HEK293 (cell line): ENCODE results near the gene BLVRB.

ENCODE experiments used
- BCL11A ChIP-seq: fragments of 450-650 bp; formaldehyde crosslinking; IDR thresholded peaks from 2 replicates; pipeline ENCODE4 v1.5.1; 2016; ENCODE audit warnings: low read depth, missing biosample characterization, missing genetic modification characterization
- GLI4 ChIP-seq: fragments of 450-650 bp; formaldehyde crosslinking; IDR thresholded peaks from 2 replicates; pipeline ENCODE4 v1.5.1; 2016; ENCODE audit warnings: missing biosample characterization, missing genetic modification characterization
- KLF17 ChIP-seq: fragments of 450-650 bp; formaldehyde crosslinking; IDR thresholded peaks from 2 replicates; pipeline ENCODE4 v1.5.1; 2016; ENCODE audit warnings: missing biosample characterization, missing genetic modification characterization
- KLF8 ChIP-seq: fragments of 450-650 bp; formaldehyde crosslinking; IDR thresholded peaks from 2 replicates; pipeline ENCODE4 v1.5.1; 2016; ENCODE audit warnings: missing biosample characterization, missing genetic modification characterization
- OSR2 ChIP-seq: fragments of 450-650 bp; formaldehyde crosslinking; IDR thresholded peaks from 2 replicates; pipeline ENCODE4 v1.5.1; 2016; ENCODE audit warnings: missing biosample characterization, missing genetic modification characterization
- SCRT1 ChIP-seq: fragments of 450-650 bp; formaldehyde crosslinking; IDR thresholded peaks from 2 replicates; pipeline ENCODE4 v1.5.1; 2016; ENCODE audit warnings: missing biosample characterization, missing genetic modification characterization, borderline replicate concordance
- SP7 ChIP-seq: fragments of 450-650 bp; formaldehyde crosslinking; IDR thresholded peaks from 2 replicates; pipeline ENCODE4 v1.5.1; 2016; ENCODE audit warnings: missing biosample characterization, missing genetic modification characterization
- TCF7L2 ChIP-seq: IDR thresholded peaks from 2 replicates; pipeline ENCODE4 v1.6.1; 2011; ENCODE audit warnings: low read depth, mild to moderate bottlenecking, inconsistent platforms, low read length, moderate library complexity, borderline replicate concordance
- ZBTB1 ChIP-seq: fragments of 450-650 bp; formaldehyde crosslinking; IDR thresholded peaks from 2 replicates; pipeline ENCODE4 v1.5.1; 2016; ENCODE audit warnings: missing biosample characterization, missing genetic modification characterization
- ZBTB17 ChIP-seq: fragments of 450-650 bp; formaldehyde crosslinking; IDR thresholded peaks from 2 replicates; pipeline ENCODE4 v1.5.1; 2016; ENCODE audit warnings: missing biosample characterization, missing genetic modification characterization
- ZBTB6 ChIP-seq: fragments of 450-650 bp; formaldehyde crosslinking; IDR thresholded peaks from 2 replicates; pipeline ENCODE4 v1.5.1; 2017; ENCODE audit warnings: missing biosample characterization, missing genetic modification characterization
- ZFP37 ChIP-seq: fragments of 450-650 bp; formaldehyde crosslinking; IDR thresholded peaks from 2 replicates; pipeline ENCODE4 v1.5.1; 2016; ENCODE audit warnings: missing biosample characterization, missing genetic modification characterization
- ZNF174 ChIP-seq: fragments of 450-650 bp; formaldehyde crosslinking; IDR thresholded peaks from 2 replicates; pipeline ENCODE4 v1.5.0; 2017; ENCODE audit warnings: missing biosample characterization, mild to moderate bottlenecking, missing genetic modification characterization
- ZNF184 ChIP-seq: fragments of 450-650 bp; IDR thresholded peaks from 2 replicates; pipeline ENCODE4 v1.5.1; 2018; ENCODE audit warnings: missing biosample characterization, mild to moderate bottlenecking, missing genetic modification characterization
- ZNF214 ChIP-seq: fragments of 450-650 bp; formaldehyde crosslinking; IDR thresholded peaks from 2 replicates; pipeline ENCODE4 v1.5.1; 2017; ENCODE audit warnings: missing biosample characterization, mild to moderate bottlenecking, missing genetic modification characterization, borderline replicate concordance
- ZNF23 ChIP-seq: fragments of 450-650 bp; formaldehyde crosslinking; IDR thresholded peaks from 2 replicates; pipeline ENCODE4 v1.5.1; 2016; ENCODE audit warnings: missing biosample characterization, missing genetic modification characterization, borderline replicate concordance
- ZNF274 ChIP-seq, 2 experiments: fragments of 200-500 bp in 1 of 2; fragments of 450-650 bp in 1 of 2; sonication (Bioruptor generic) in 1 of 2; formaldehyde crosslinking in 1 of 2; IDR thresholded peaks; 2 replicates each; pipeline versions ENCODE4 v1.5.1 to v1.6.1; 2014 to 2016; ENCODE audit warnings: borderline replicate concordance in 1 of 2, inconsistent platforms in 1 of 2, low read length in 1 of 2, missing biosample characterization in 1 of 2, missing genetic modification characterization in 1 of 2
- ZNF292 ChIP-seq: fragments of 450-650 bp; formaldehyde crosslinking; IDR thresholded peaks from 2 replicates; pipeline ENCODE4 v1.5.1; 2016; ENCODE audit warnings: low read depth, missing biosample characterization, missing genetic modification characterization, borderline replicate concordance
- ZNF302 ChIP-seq: fragments of 450-650 bp; formaldehyde crosslinking; IDR thresholded peaks from 2 replicates; pipeline ENCODE4 v1.5.1; 2016; ENCODE audit warnings: missing biosample characterization, missing genetic modification characterization, low read depth
- ZNF341 ChIP-seq: fragments of 450-650 bp; formaldehyde crosslinking; IDR thresholded peaks from 2 replicates; pipeline ENCODE4; 2016; ENCODE audit warnings: low read depth, missing biosample characterization, missing genetic modification characterization
- ZNF354C ChIP-seq: fragments of 450-650 bp; formaldehyde crosslinking; IDR thresholded peaks from 2 replicates; pipeline ENCODE4 v1.5.1; 2016; ENCODE audit warnings: missing biosample characterization, missing genetic modification characterization, low read depth, borderline replicate concordance
- ZNF37A ChIP-seq: fragments of 450-650 bp; IDR thresholded peaks from 2 replicates; pipeline ENCODE4 v1.5.1; 2018; ENCODE audit warnings: missing biosample characterization, missing genetic modification characterization
- ZNF426 ChIP-seq: fragments of 450-650 bp; formaldehyde crosslinking; IDR thresholded peaks from 2 replicates; pipeline ENCODE4 v1.5.1; 2017; ENCODE audit warnings: missing biosample characterization, missing genetic modification characterization, mild to moderate bottlenecking, inconsistent platforms, moderate library complexity
- ZNF544 ChIP-seq: fragments of 450-650 bp; formaldehyde crosslinking; IDR thresholded peaks from 2 replicates; pipeline ENCODE4 v1.5.0; 2017; ENCODE audit warnings: missing biosample characterization, missing genetic modification characterization
- ZNF626 ChIP-seq: fragments of 450-650 bp; sonication (Bioruptor Pico); formaldehyde crosslinking; IDR thresholded peaks from 2 replicates; pipeline ENCODE4 v1.5.1; 2018; ENCODE audit warnings: missing biosample characterization, missing genetic modification characterization, inconsistent platforms
- ZNF658 ChIP-seq: fragments of 450-650 bp; formaldehyde crosslinking; IDR thresholded peaks from 2 replicates; pipeline ENCODE4; 2016; ENCODE audit warnings: missing biosample characterization, missing genetic modification characterization
- ZNF701 ChIP-seq: fragments of 450-650 bp; formaldehyde crosslinking; IDR thresholded peaks from 2 replicates; pipeline ENCODE4 v1.5.1; 2016; ENCODE audit warnings: missing biosample characterization, missing genetic modification characterization
- ZNF707 ChIP-seq: fragments of 450-650 bp; formaldehyde crosslinking; IDR thresholded peaks from 2 replicates; pipeline ENCODE4 v1.5.1; 2016; ENCODE audit warnings: missing biosample characterization, missing genetic modification characterization
- ZNF777 ChIP-seq: fragments of 450-650 bp; formaldehyde crosslinking; IDR thresholded peaks from 2 replicates; pipeline ENCODE4 v1.5.1; 2017; ENCODE audit warnings: missing biosample characterization, missing genetic modification characterization, borderline replicate concordance
- ZNF830 ChIP-seq: fragments of 450-650 bp; IDR thresholded peaks from 2 replicates; pipeline ENCODE4 v1.5.0; 2018; ENCODE audit warnings: missing biosample characterization, missing genetic modification characterization, low read depth, mild to moderate bottlenecking, moderate library complexity
- ZSCAN30 ChIP-seq: fragments of 450-650 bp; IDR thresholded peaks from 2 replicates; pipeline ENCODE4 v1.5.1; 2018; ENCODE audit warnings: missing biosample characterization, mild to moderate bottlenecking, missing genetic modification characterization, moderate library complexity
- TF ChIP-seq, protein P1 (sequence below): fragments of 450-650 bp; formaldehyde crosslinking; IDR thresholded peaks from 2 replicates; pipeline ENCODE4 v1.5.1; 2017; ENCODE audit warnings: missing biosample characterization, mild to moderate bottlenecking, missing genetic modification characterization, moderate library complexity
- TF ChIP-seq, protein P2 (sequence below): fragments of 450-650 bp; IDR thresholded peaks from 2 replicates; pipeline ENCODE4 v1.5.1; 2018; ENCODE audit warnings: missing biosample characterization, mild to moderate bottlenecking, missing genetic modification characterization

Gene BLVRB

DNA sequence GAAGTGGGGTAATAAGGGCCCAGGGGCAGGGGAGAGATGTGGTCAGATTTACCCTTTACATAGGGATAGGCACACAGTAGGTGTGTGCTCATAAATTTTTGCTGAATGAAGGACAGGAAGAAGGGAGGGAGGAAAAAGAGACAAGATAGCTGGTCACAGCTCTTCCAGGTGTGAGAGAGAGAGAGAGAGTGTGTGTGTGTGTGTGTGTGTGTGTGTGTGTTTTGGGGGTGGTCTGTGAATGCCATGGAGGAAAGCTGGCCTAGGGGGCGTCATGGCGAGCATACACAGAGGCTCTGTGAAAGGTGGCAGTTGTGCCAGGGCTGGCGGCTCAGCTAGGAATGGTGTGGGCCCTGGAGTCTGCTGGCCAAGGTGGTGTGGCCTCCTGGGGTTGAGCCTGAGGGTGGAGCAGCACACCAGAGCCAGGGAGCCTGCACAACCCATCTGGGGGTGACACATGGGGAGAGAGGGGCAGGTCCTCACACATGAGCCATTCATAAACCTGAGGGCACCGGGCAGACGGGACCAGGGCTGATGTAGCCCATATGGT is 46.4 kb downstream of the BLVRB start (continued):
- TF ChIP-seq ZNF274 (IDR thresholded peaks at IDR 0.05; ENCODE audit: low read length): no peak
- 0 out of 2 replicates have a peak, but pooled peaks have one; percentile 48 for TF ChIP-seq ZNF274 (tag by site-specific recombination; IDR thresholded peaks at IDR 0.05; ENCODE audit: borderline replicate concordance)
- TF ChIP-seq ZBTB17 (tag by site-specific recombination): no peak
- TF ChIP-seq ZFP37 (tag by site-specific recombination): no peak
- TF ChIP-seq, protein P1, sequence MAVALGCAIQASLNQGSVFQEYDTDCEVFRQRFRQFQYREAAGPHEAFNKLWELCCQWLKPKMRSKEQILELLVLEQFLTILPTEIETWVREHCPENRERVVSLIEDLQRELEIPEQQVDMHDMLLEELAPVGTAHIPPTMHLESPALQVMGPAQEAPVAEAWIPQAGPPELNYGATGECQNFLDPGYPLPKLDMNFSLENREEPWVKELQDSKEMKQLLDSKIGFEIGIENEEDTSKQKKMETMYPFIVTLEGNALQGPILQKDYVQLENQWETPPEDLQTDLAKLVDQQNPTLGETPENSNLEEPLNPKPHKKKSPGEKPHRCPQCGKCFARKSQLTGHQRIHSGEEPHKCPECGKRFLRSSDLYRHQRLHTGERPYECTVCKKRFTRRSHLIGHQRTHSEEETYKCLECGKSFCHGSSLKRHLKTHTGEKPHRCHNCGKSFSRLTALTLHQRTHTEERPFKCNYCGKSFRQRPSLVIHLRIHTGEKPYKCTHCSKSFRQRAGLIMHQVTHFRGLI: no peak
- TF ChIP-seq ZBTB1: no peak
- no peak for TF ChIP-seq ZNF184 (tag by site-specific recombination)
- TF ChIP-seq ZNF23 (tag by site-specific recombination): no peak
- no peak for TF ChIP-seq ZNF701 (tag by site-specific recombination)
- TF ChIP-seq ZNF302 (tag by site-specific recombination): no peak
- TF ChIP-seq ZNF777 (tag by site-specific recombination): no peak
- no peak for TF ChIP-seq OSR2 (tag by site-specific recombination)
- peak; percentile 50; the same call in 1 of the 2 replicates for TF ChIP-seq BCL11A
- no peak for TF ChIP-seq SCRT1 (tag by site-specific recombination)
- no peak for TF ChIP-seq ZNF292 (tag by site-specific recombination)
- TF ChIP-seq, protein P2, sequence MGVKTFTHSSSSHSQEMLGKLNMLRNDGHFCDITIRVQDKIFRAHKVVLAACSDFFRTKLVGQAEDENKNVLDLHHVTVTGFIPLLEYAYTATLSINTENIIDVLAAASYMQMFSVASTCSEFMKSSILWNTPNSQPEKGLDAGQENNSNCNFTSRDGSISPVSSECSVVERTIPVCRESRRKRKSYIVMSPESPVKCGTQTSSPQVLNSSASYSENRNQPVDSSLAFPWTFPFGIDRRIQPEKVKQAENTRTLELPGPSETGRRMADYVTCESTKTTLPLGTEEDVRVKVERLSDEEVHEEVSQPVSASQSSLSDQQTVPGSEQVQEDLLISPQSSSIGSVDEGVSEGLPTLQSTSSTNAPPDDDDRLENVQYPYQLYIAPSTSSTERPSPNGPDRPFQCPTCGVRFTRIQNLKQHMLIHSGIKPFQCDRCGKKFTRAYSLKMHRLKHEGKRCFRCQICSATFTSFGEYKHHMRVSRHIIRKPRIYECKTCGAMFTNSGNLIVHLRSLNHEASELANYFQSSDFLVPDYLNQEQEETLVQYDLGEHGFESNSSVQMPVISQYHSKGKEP (tag by site-specific recombination): no peak
- no peak for TF ChIP-seq KLF8
- TF ChIP-seq ZNF626: no peak
- no peak for TF ChIP-seq ZSCAN30 (tag by site-specific recombination)
- no peak for TF ChIP-seq ZBTB6 (tag by site-specific recombination)
- no peak for TF ChIP-seq ZNF354C (tag by site-specific recombination)
- no peak for TF ChIP-seq TCF7L2
- no peak for TF ChIP-seq ZNF707 (tag by site-specific recombination)
- no peak for TF ChIP-seq KLF17
- TF ChIP-seq ZNF544: no peak
- no peak for TF ChIP-seq ZNF341 (tag by site-specific recombination)
- no peak for TF ChIP-seq ZNF830 (tag by site-specific recombination)
- TF ChIP-seq GLI4 (tag by site-specific recombination): no peak
- no peak for TF ChIP-seq ZNF214
- no peak for TF ChIP-seq SP7 (tag by site-specific recombination)
- no peak for TF ChIP-seq ZNF37A (tag by site-specific recombination)
- no peak for TF ChIP-seq ZNF658 (tag by site-specific recombination)
- TF ChIP-seq ZNF174 (tag by site-specific recombination): no peak
- TF ChIP-seq ZNF426 (tag by site-specific recombination): no peak
